HG03442 (cell line): ENCODE measurements around the gene KLHL12.

Experiments
- ATAC-seq: cut with Tn5 transposase; IDR thresholded peaks from one replicate; pipeline ENCODE4 v1.9.1; 2021; ENCODE audit warnings: mild to moderate bottlenecking, moderate library complexity; ENCODE audit not compliant: unreplicated experiment

The KLHL12 gene

GRCh38 chr1:202888531-202889360, 38.3 kb downstream of the KLHL12 start, which contains the start of gene RABIF:
TSS of gene RABIF (minus strand) at chr1:202889149. CDS start at chr1:202889098, 51 bp downstream.
- ATAC-seq = peak; percentile 92

GRCh38 chr1:202888221-202888530, 38.9 kb downstream of the KLHL12 start:
- no peak for ATAC-seq

GRCh38 chr1:202880961-202881460, 46.0 kb downstream of the KLHL12 start:
- ATAC-seq = no peak

- no peak for ATAC-seq
Observed at GRCh38 chr1:202880062-202880461, 47.0 kb downstream of the KLHL12 start.

GRCh38 chr1:202879128-202879527, 47.9 kb downstream of the KLHL12 start:
- no peak for ATAC-seq

- ATAC-seq = no peak
Observed at GRCh38 chr1:202873026-202873425, 54.0 kb downstream of the KLHL12 start.

GRCh38 chr1:202871367-202871766, 55.7 kb downstream of the KLHL12 start:
- ATAC-seq = no peak

- ATAC-seq = no peak
Observed at GRCh38 chr1:202862679-202863560, 64.1 kb downstream of the KLHL12 start.

- peak; percentile 90 for ATAC-seq
Observed at GRCh38 chr1:202861420-202862132, 65.5 kb downstream of the KLHL12 start.

GRCh38 chr1:202860744-202861419, 66.2 kb downstream of the KLHL12 start:
- ATAC-seq = no peak

GRCh38 chr1:202858789-202859414, 68.1 kb downstream of the KLHL12 start:
- ATAC-seq = no peak

- no peak for ATAC-seq
Observed at GRCh38 chr1:202858331-202858730, 68.7 kb downstream of the KLHL12 start.

GRCh38 chr1:202857136-202857610, 69.9 kb downstream of the KLHL12 start:
- ATAC-seq = no peak

- ATAC-seq = no peak
Observed at GRCh38 chr1:202856014-202856413, 71.0 kb downstream of the KLHL12 start.

- no peak for ATAC-seq
Observed at GRCh38 chr1:202854787-202855186, 72.2 kb downstream of the KLHL12 start.

- no peak for ATAC-seq
Observed at GRCh38 chr1:202852163-202852904, 74.7 kb downstream of the KLHL12 start.

- no peak for ATAC-seq
Observed at GRCh38 chr1:202850593-202851362, 76.3 kb downstream of the KLHL12 start.

GRCh38 chr1:202848191-202848542, 78.9 kb downstream of the KLHL12 start:
- ATAC-seq = no peak

GRCh38 chr1:202844935-202845334, 82.1 kb downstream of the KLHL12 start:
- no peak for ATAC-seq
